Measurements from ENCODE around the gene PSMA4. TPM values are rescaled to one million over a fixed set of nuclear protein-coding genes. Genes with fewer than 3 reads are reported as not detected.

Gene PSMA4
- total and polyA plus RNA-seq, 2 donors (not counting 1 experiment from before 2014, with no cell fraction given), result 54.6 to 95.9 TPM

DNA sequence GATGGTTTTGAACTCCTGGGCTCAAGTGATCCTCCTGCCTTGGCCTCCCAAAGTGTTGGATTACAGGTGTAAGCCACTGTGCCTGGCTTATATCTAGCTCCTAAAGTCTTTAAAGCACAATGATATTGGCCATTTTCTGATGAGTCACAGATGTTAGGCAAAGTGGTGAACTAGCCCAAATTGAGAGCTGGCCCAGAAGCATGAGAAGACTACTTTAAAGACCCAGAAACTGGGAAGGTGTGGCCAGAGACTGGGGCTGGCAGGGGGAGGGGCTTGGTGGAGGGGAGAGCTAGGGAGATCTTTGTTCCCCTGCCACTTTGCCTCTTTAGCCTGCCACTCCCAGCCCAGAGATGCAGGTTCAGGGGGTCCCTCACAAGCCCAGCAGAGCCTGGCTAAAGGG lies 58.9 kb downstream of the PSMA4 start:
- H3K79me2 ChIP-seq (ENCODE audit: control insufficient read depth, insufficient read depth, low read length), result no peaks in the 10 kb centered on the region
- H3K4me1 Mint-ChIP-seq, result no peaks in the 10 kb centered on the region
- H2AFZ ChIP-seq (ENCODE audit: insufficient read depth, low read depth, low read length, poor library complexity, severe bottlenecking), result no peak overlapping the region
- H3K27ac Mint-ChIP-seq, result no peak overlapping the region
- no peak overlapping the region for H3K4me3 Mint-ChIP-seq
- H3K27me3 ChIP-seq (replicated peaks in 1 of 4; ENCODE audit: control extremely low read depth in 1 of 4, control insufficient read depth in 3 of 4, insufficient read depth in 4 of 4, low read length in 3 of 4), result peaks cover 0 to 8% (median 1%) of the 10 kb centered on the region in 4 experiments
- intact Hi-C loops (cut with micrococcal nuclease), result no loop called here
- H3K9ac ChIP-seq (ENCODE audit: low read length), result no peak overlapping the region
- ATAC-seq (ENCODE audit: low read depth) (no peak), DNase-seq (no peak)
- CTCF ChIA-PET, result interaction anchor here (0.5 kb wide), 1 partner anchor 38 kb away, joined by 3 read pairs; no protein-coding TSS in a partner anchor
- no peak overlapping the region for H3K4me2 ChIP-seq (replicated peaks; ENCODE audit: low read depth, low read length, poor library complexity, severe bottlenecking)
- no peaks in the 10 kb centered on the region for H3K36me3 ChIP-seq (replicated peaks in 1 of 2; ENCODE audit: control extremely low read depth in 1 of 2, control insufficient read depth in 1 of 2, extremely low read depth in 1 of 2, insufficient read depth in 2 of 2, low read length in 1 of 2)
- no peak for TF ChIP-seq EZH2 (IDR thresholded peaks at IDR 0.05; ENCODE audit: borderline replicate concordance, insufficient read depth, low read depth, low read length, poor library complexity, severe bottlenecking)
- TF ChIP-seq, protein P1, sequence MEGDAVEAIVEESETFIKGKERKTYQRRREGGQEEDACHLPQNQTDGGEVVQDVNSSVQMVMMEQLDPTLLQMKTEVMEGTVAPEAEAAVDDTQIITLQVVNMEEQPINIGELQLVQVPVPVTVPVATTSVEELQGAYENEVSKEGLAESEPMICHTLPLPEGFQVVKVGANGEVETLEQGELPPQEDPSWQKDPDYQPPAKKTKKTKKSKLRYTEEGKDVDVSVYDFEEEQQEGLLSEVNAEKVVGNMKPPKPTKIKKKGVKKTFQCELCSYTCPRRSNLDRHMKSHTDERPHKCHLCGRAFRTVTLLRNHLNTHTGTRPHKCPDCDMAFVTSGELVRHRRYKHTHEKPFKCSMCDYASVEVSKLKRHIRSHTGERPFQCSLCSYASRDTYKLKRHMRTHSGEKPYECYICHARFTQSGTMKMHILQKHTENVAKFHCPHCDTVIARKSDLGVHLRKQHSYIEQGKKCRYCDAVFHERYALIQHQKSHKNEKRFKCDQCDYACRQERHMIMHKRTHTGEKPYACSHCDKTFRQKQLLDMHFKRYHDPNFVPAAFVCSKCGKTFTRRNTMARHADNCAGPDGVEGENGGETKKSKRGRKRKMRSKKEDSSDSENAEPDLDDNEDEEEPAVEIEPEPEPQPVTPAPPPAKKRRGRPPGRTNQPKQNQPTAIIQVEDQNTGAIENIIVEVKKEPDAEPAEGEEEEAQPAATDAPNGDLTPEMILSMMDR (IDR thresholded peaks at IDR 0.05), result no peak
- no peak overlapping the region for H3K4me3 ChIP-seq (ENCODE audit: control extremely low read depth in 1 of 5, extremely low read depth in 1 of 5, insufficient read depth in 1 of 5, low read depth in 2 of 5, low read length in 4 of 5)
- POLR2A ChIA-PET, result no interaction called here
- H3K27me3 Mint-ChIP-seq, result peaks cover 13% of the 10 kb centered on the region
- no peaks in the 10 kb centered on the region for H3K9me3 Mint-ChIP-seq (ENCODE audit: insufficient read depth)
- H3K4me1 ChIP-seq (ENCODE audit: control insufficient read depth in 2 of 2, insufficient read depth in 2 of 2, low read length in 2 of 2), result no peaks in the 10 kb centered on the region
- H4K20me1 ChIP-seq (ENCODE audit: control insufficient read depth, insufficient read depth, low read length, poor library complexity, severe bottlenecking), result no peaks in the 10 kb centered on the region
- no peaks in the 10 kb centered on the region for H3K9me3 ChIP-seq (ENCODE audit: control extremely low read depth in 1 of 3, control insufficient read depth in 2 of 3, insufficient read depth in 1 of 3, low read length in 2 of 3)
- no peak overlapping the region for H3K27ac ChIP-seq (ENCODE audit: low read length in 2 of 2)

Small RNAs within 50 kb of the gene (small RNA-seq; reads per million reads assigned to genes)
- not detected for gene AC067863.2 (ENCODE audit: insufficient read length, low read depth, low replicate concordance)

Other genes starting within 250 kb of the PSMA4 start
- gene SKIC8, start 240.8 kb upstream of the PSMA4 start, total RNA-seq, result 34.4 and 40.2 TPM in 2 replicates
- 31.4 and 31.9 TPM in 2 replicates for gene SKIC8, start 240.8 kb upstream of the PSMA4 start, polyA plus RNA-seq
- gene CRABP1, start 200.1 kb upstream of the PSMA4 start, total RNA-seq, result not detected in 2 replicates
- not detected in 2 replicates for gene CRABP1, start 200.1 kb upstream of the PSMA4 start, polyA plus RNA-seq
- gene IREB2, start 102.2 kb upstream of the PSMA4 start, total RNA-seq, result 88.4 and 92.1 TPM in 2 replicates
- 14.7 and 29.2 TPM in 2 replicates for gene IREB2, start 102.2 kb upstream of the PSMA4 start, polyA plus RNA-seq
- 0.42 and 0.46 TPM in 2 replicates for gene HYKK, start 32.9 kb upstream of the PSMA4 start, total RNA-seq
- gene HYKK, start 32.9 kb upstream of the PSMA4 start, polyA plus RNA-seq, result 0.07 and 0.28 TPM in 2 replicates
- 1.2 and 2.0 TPM in 2 replicates for gene CHRNA5, start 25.1 kb downstream of the PSMA4 start, total RNA-seq
- 0.07 and 0.09 TPM in 2 replicates for gene CHRNA5, start 25.1 kb downstream of the PSMA4 start, polyA plus RNA-seq
- not detected in 2 replicates for gene CHRNA3, start 80.6 kb downstream of the PSMA4 start, total RNA-seq
- not detected in 2 replicates for gene CHRNA3, start 80.6 kb downstream of the PSMA4 start, polyA plus RNA-seq
- gene CHRNB4, start 100.8 kb downstream of the PSMA4 start, total RNA-seq, result not detected in 2 replicates
- gene CHRNB4, start 100.8 kb downstream of the PSMA4 start, polyA plus RNA-seq, result not detected in 2 replicates

Measured in B cell (primary cell).